Kidney epithelial cell (primary cell): ENCODE measurements around the gene TEX38. TPM values are rescaled to one million over a fixed set of nuclear protein-coding genes. Genes with fewer than 3 reads are reported as not detected.

Source experiments
- DNase-seq: peaks from one replicate; pipeline ENCODE4 v3.0.0-alpha.2; 2010; ENCODE audit warnings: low read depth
- H3K27me3 ChIP-seq: 2 replicates; pipeline ENCODE4 v1.6.0; 2011; ENCODE audit warnings: low read length; ENCODE audit not compliant: control insufficient read depth, insufficient read depth
- H3K36me3 ChIP-seq: 2 replicates; pipeline ENCODE4 v1.5.1; 2011; ENCODE audit warnings: low read length; ENCODE audit not compliant: control insufficient read depth, insufficient read depth
- H3K4me3 ChIP-seq: 2 replicates; pipeline ENCODE4 v1.5.1; 2011; ENCODE audit warnings: low read depth, mild to moderate bottlenecking, control low read depth, low read length
- total RNA-seq: library from RNA; depleted of rRNA; stranded (reverse); fragments of >200 nt; gene quantifications from 2 replicates; pipeline ENCODE4 v1.2.3, GENCODE V29; 2015
- TF ChIP-seq, protein P1 (sequence below): IDR thresholded peaks from 2 replicates; pipeline ENCODE4 v1.5.1; 2011; ENCODE audit warnings: mild to moderate bottlenecking, moderate library complexity, low read length, control low read depth, inconsistent platforms; ENCODE audit not compliant: insufficient read depth, poor library complexity, severe bottlenecking

The TEX38 gene
- total RNA-seq, 1 donor from 2014 or later = not detected

- Histone ChIP-seq H3K4me3 (no peak overlapping the region), H3K36me3 (no peaks in the 10 kb centered on the region), H3K27me3 (no peaks in the 10 kb centered on the region)
- no peak for DNase-seq
- TF ChIP-seq, protein P1, sequence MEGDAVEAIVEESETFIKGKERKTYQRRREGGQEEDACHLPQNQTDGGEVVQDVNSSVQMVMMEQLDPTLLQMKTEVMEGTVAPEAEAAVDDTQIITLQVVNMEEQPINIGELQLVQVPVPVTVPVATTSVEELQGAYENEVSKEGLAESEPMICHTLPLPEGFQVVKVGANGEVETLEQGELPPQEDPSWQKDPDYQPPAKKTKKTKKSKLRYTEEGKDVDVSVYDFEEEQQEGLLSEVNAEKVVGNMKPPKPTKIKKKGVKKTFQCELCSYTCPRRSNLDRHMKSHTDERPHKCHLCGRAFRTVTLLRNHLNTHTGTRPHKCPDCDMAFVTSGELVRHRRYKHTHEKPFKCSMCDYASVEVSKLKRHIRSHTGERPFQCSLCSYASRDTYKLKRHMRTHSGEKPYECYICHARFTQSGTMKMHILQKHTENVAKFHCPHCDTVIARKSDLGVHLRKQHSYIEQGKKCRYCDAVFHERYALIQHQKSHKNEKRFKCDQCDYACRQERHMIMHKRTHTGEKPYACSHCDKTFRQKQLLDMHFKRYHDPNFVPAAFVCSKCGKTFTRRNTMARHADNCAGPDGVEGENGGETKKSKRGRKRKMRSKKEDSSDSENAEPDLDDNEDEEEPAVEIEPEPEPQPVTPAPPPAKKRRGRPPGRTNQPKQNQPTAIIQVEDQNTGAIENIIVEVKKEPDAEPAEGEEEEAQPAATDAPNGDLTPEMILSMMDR = no peak
Observed at GRCh38 chr1:46635205-46635604, 36.4 kb upstream of the TEX38 start.

DNA sequence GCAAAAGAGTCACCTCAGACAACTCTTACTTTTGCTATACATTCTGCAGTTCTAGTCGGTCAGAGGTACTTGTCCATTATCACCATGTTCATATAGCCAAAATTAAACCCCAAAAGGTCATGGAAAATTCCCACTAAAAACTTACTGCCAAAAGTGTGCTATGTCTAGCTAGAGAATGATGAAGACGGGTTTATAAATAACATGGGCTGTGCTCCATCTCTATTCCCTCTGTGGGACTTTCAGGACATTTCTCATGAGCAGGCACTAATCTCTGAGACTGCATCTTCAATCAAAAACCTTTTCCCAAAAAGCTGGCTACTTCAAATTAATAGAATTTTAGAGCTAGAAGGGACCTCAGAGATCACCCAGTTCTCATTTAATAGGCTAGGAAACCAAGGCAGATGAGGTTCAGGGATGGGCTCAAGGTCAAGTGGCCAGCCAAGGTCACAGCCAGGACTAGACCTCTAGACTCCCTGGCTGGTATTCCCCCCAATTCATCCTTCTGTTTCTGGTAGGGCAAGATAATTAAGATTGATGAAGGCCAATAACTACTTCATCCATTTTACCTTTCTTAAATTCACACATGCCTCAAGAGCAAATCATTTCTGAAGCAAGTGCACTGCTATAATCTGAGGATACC, 34.1 kb upstream of the TEX38 start:
- no peak overlapping the region for H3K4me3 ChIP-seq
- H3K27me3 ChIP-seq = no peaks in the 10 kb centered on the region
- no peaks in the 10 kb centered on the region for H3K36me3 ChIP-seq
- no peak for DNase-seq
- TF ChIP-seq, protein P1 = no peak

GRCh38 chr1:46638921-46639320, 32.7 kb upstream of the TEX38 start:
- no peaks in the 10 kb centered on the region for H3K27me3 ChIP-seq
- H3K4me3 ChIP-seq = no peak overlapping the region
- H3K36me3 ChIP-seq = no peaks in the 10 kb centered on the region
- DNase-seq = no peak
- TF ChIP-seq, protein P1 = no peak

- TF ChIP-seq, protein P1 = no peak
- no peaks in the 10 kb centered on the region for H3K27me3 ChIP-seq
- no peak for DNase-seq
- no peaks in the 10 kb centered on the region for H3K36me3 ChIP-seq
- H3K4me3 ChIP-seq = no peak overlapping the region
Observed at GRCh38 chr1:46639547-46639946, 32.1 kb upstream of the TEX38 start.

GRCh38 chr1:46642115-46642680, 29.5 kb upstream of the TEX38 start:
- Histone ChIP-seq H3K36me3 (no peaks in the 10 kb centered on the region), H3K27me3 (no peaks in the 10 kb centered on the region), H3K4me3 (no peak overlapping the region)
- TF ChIP-seq, protein P1 = no peak
- no peak for DNase-seq

DNA sequence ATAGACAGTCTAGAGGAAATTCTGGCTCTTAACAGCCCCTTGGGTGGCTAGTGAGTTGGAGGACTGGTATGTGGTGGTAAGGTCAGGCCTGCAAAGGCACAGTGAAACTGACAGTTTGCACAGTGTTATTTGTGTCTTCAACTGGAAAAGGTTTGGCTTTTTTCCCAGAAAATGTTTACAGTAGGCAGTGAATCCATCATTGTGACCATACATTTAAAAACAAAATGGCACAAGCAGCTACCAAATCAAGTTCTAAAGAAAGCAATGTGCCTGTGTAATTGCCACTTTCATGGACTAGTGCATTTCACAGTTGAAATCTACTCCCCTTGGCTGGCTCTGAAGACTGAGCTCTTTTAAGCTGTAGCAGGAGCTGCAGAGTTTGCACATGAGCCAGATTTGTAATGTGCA, 28.3 kb upstream of the TEX38 start:
- TF ChIP-seq, protein P1 = no peak
- peak; percentile 63 for DNase-seq
- no peaks in the 10 kb centered on the region for H3K27me3 ChIP-seq
- no peaks in the 10 kb centered on the region for H3K36me3 ChIP-seq
- no peak overlapping the region for H3K4me3 ChIP-seq
